Endometrial microvascular endothelial cells (primary cell): ENCODE data around the gene PHKA1. TPM values are rescaled to one million over a fixed set of nuclear protein-coding genes. Genes with fewer than 3 reads are reported as not detected.
"Not testable (repeated sequence)": the region's sequence is repeated elsewhere in the genome, so short reads cannot be mapped to it uniquely, and the experiment has no call there.

Source experiments
- in situ Hi-C: cut with HindIII; loops from 2 replicates; pipeline ENCODE4 v1.10.0; 2017; ENCODE audit warnings: low sequenced_read_pairs, low pct_unique_long_range_greater_than_20kb; ENCODE audit errors: inconsistent ontology term
- total RNA-seq: library from RNA; depleted of rRNA; stranded (reverse); fragments of >200 nt; gene quantifications from one replicate; pipeline ENCODE4 v1.2.3, GENCODE V29; 2015; ENCODE audit errors: inconsistent ontology term

The PHKA1 gene
- total RNA-seq, 1 donor from 2014 or later, result 10.7 TPM

DNA sequence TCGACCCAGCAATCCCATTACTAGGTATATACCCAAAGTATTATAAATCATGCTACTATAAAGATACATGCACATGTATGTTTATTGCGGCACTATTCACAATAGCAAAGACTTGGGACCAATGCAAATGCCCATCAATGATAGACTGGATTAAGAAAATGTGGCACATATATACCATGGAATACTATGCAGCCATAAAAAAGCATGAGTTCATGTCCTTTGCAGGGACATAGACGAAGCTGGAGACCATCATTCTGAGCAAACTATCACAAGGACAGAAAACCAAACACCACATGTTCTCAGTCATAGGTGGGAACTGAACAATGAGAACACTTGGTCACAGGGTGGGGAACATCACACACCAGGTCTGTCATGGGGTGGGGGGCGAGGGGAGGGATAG lies 123.1 kb downstream of the PHKA1 start:
- in situ Hi-C loops, result not testable (repeated sequence)

DNA sequence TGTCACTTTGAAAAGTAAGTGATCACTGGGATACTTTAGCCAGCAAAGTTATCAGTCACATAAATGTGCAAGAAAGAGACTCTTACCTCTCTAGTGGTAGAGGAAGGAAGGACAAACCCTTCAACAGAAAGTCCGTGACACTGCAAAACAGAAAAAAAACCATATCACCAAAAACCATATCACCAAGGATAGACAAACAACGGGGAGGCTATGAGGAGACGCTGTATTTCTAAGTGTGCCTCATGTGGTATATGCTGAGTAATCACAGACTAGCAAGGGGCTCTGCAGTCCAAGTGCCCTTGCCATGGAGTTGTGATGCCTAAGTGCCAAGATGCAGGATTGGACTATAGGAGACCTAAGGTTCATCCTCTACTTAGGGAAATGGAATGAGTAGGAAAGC lies 129.9 kb downstream of the PHKA1 start:
- in situ Hi-C loops, result no loop called here

DNA sequence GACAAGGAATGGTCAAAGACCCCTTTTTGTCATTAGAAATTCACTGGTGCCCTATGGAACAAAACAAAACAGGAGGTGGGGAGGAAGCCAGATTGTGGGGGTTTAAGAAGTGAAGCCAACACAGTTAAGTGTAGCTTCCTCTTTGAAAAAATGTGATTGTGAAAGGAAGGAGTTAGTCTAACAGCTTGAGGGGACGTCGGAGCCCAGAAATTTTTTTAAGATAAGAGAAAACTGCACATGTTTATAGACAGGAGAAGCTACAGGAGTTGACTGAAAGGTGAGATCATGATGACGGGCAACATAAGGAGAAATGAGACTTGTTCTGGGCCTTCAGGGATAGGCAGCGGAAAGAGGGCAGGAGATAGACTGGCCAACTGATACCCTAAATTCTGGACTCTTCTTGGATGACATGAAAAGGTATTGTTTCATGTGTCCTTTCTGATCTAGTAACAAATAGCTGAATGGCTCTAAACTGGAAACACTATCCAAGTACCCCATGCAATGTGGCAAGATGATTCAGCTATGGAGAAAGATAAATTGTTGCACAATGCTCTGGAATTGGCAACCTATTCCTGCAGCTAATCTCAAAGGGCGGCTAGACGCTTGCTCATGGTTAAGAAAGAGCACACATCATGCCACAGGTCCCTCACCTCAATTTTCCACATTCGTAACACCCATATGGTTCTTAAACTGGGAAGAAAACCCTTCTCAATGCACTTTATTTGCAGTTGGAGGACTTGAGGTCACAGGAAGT lies 137.8 kb downstream of the PHKA1 start:
- in situ Hi-C loops, result no loop called here

DNA sequence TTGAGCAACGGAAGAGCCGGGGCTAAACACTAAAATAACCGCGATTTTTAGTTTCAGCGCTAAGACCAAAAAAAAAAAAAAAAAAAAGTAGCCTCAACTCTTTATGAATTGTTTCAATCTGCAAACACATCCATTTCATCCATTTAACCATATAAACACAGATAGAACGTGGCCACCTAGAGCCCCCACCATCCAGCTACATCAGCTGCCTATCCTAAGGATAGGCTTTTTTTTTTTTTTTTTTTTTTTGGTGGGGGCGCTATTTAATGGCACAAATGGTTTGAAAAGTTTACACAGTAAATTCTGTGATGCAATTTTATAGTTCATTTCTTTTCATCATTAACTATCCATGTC lies 141.0 kb downstream of the PHKA1 start:
- in situ Hi-C loops, result no loop called here

DNA sequence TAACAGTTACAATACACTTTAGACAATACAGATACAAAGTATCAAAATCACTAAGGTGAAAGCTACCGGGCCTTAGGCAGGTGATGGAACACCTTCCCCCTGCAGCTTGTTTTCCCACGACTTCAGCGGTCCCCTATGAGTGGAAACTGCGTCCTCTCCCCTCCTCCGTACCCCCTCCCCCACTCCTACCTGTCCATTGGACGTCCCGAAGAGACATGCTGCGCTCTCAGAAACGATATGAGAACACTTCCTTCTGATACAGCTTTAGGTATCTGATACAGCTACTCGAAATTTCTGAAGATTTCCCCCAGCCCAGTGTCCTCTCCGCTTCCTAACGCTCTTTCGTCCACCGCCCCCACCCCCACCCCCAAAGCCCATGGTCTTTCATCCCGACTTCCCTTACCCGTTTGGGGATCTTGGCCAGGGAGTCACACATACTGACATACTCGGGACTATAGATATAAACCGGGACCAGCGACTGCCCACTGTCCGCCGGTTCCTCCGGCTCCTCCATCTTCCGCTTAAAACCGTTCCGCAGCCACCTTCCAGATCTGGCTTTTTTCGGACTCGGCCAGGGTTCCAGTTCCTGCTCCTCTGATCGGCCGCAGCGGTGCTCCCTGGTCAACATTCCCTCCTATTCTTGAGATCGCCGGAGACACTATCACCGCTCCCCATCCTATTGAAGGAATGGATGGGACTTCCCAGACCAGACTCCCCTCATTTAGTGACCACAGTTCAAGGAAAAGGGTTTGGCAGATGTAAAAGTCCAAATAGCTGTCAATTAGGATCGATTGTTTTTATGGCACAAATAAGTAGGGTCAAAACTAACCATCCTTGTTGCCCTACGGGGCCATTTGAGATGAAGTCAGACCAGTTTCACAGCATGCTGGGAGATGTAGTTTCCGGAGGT lies 141.6 kb downstream of the PHKA1 start, which contains the start of gene HDAC8:
HDAC8 (minus strand) TSS at position 596 of the 910 bp plus-strand sequence; CDS start at position 514, 82 bp downstream.
- in situ Hi-C loops, result no loop called here

DNA sequence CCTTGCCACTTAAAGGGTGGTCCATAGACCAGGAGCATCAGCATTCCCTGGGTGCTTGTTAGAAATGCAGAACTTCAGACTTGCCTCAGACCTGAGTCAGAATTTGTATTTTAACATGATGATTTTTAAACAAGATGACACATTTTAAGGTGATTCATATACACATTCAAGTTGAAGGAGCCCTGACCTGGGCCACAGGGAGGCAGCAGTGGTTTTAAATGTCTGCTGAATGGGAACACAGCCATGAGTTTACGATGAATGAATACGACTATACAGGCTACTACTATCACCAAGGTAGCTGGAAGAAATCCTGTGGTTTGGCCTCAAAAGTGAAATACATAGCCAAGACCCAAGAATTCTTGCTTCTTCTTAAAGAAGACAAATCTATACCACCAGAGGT lies 144.3 kb downstream of the PHKA1 start:
- in situ Hi-C loops, result no loop called here

DNA sequence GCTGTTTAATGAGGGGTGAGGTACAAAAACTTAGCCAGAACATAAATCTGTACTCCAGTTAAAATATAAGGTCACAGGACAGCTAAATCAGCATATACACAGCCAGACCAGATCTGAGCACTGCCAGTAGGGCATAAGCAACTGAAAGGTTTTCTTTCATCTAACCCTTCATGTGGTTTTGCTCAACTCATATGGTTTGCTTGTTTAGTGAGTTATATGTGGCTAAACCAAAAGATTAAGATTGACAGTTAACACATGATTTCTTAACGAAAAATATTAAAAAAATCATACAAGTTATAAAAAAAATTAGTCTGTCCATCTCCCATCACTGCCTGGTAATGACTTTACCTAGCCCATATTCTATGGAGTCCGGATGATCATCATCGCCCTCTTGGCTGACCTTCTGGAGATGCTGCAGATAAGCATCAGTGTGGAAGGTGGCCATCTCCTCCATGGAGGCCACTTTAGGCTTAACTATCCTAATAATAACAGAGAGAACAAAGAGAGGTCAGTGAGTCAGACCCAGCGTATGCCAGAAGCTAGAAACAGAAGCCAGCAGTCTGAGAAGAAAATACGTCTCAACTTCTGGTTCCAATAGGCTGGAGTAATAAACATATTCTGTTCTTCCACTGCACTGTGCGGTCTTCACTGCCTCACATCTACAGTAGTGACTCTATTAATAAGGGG lies 145.6 kb downstream of the PHKA1 start:
- in situ Hi-C loops, result no loop called here

DNA sequence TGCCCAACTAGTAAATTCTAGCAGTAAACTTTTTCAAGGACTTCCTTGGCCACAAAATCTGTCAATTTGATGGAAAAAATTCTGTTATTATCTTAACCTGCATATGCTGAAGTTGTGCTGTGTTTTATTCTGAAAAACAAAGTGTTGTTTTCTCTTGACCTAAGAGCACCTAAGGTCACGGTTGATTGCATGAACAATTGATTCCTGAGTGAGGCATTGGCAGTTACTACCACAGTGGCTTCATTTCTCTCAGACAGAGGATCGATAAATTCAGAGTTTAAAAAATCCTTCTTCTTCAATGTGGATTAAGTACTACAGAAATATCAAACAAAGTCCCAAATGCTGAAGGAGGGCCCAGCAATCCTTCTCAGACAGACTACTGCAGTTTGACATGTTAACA lies 147.7 kb downstream of the PHKA1 start:
- in situ Hi-C loops, result no loop called here

DNA sequence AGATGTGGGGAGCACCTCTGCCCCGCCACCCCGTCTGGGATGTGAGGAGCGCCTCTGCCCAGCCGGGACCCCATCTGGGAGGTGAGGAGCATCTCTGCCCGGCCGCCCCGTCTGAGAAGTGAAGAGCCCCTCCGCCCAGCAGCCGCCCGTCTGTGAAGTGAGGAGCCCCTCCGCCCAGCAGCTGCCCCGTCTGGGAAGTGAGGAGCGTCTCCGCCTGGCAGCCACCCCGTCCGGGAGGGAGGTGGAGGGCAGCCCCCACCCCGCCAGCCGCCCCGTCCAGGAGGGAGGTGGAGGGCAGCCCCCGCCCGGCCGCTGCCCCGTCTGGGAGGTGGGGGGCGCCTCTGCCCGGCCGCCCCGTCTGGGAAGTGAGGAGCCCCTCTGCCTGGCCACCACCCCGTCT lies 154.5 kb downstream of the PHKA1 start:
- in situ Hi-C loops, result not testable (repeated sequence)

DNA sequence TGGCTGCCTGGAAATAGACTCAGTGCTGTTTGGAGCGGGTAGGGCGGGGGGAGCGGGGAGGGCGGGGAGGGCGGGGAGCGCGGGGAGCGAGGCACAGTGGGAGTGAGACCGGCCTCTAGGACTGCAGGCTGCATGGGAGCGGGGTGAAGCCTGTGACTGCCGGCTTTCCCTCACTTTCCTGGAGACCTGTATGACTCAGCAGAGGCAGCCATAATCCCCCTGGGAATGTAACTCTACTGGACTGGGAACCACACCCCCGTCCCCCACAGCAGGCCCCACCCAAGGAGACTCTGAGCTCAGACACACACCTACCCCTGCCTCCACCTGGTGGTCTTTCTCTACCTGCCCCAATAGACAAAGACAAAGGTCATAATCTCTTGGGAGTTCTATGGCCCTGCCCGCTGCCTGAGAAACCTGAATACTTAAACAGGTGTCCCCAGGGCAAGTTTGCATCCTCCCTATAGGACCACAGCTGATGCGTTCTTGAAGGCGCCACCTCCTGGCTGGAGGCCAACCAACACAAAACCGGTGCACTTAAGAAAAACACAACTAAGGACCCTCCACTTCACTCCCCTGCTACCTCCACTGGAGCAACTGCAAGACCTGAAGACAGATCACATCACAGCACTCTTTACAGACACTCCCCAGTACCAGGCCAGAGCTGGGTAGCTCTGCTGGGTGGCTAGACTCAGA lies 159.5 kb downstream of the PHKA1 start:
- in situ Hi-C loops, result no loop called here

DNA sequence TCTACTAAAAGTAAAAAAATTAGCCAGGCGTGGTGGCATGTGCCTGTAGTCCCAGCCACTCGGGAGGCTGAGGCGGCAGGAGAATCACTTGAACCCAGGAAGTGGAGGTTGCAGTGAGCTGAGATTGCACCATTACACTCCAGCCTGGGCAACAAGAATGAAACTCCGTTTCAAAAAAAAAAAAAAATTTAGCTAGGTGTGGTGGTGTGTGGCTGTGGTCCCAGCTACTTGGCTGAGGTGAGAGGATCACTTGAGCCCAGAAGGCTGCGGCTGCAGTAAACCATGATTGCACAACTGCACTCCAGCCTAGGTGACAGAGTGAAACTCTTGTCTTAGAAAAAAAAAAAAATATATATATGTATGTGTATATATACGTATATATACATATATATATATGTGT lies 161.7 kb downstream of the PHKA1 start:
- in situ Hi-C loops, result not testable (repeated sequence)

DNA sequence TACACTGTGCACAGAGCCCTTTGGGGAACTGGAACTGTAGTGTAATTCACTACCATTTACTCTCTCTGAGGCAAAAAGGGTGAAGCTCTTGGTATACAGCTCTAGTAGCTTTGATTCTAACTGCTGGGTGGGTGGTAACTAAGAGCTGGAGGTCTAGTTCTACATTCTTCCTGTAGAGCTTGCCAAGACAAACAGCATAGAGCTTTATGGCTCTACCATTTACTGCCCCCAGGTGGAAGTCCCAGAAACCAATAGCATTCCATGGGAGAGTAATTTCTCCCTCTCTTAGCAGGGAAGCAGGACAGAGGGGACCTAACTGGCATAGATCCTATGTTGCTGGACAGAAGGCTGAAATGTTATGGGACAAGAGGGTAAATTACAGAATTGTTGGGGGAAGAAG lies 168.1 kb downstream of the PHKA1 start:
- in situ Hi-C loops, result no loop called here

DNA sequence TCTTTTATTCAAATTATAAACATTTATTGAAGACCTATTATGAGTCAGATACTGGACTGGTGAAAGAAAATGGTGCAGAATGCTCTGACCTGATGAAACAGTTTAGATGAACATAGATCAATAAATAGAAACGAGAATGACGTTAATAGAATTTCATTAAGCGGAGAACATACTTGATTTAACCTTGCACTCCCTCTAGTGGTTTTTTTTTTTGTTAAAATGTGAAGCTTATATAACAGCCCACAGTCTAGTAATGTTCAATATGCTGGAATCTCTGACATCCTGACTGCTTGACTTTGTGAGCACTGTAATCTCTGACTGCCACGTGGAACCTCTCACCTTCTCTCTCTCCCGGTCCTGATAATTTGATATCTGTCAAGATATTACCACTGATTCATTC lies 173.8 kb downstream of the PHKA1 start:
- in situ Hi-C loops, result no loop called here

DNA sequence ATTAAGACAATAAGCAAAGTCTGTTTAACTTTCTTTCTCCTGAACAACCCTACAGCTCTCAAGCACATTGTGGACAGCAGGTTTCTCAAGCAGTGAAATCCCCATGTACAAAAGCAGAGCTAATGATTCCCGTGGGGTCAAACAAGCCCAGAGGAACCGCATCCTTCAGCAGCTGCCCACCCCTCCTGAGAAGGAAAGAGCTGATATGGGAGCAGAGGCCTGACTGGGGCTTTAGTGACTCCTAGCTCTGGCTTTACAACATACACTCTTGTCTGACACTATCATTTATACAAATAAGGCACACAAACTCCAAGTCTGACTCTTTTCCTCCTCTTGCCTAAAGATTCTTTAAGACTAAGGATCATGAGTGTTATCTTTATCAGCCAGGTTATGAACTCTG lies 174.3 kb downstream of the PHKA1 start:
- in situ Hi-C loops, result no loop called here

DNA sequence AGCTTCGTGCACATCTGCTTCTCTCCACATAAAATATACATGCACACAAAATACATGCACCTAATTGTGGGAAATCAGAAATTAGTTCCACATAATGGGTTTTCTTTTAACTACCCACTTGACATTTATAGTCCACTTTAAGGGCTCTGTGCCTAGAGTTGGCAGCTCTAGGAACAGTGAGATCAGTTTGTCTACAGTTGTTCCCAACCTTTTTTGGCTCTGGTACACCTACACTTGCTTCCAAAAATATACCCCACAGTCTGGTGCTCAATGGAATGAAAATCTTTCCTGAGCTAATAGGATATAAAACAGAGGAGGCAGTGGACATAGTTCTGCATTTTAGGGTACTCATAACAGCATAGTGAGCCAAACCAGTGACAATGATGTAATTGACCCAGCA lies 177.6 kb downstream of the PHKA1 start:
- in situ Hi-C loops, result no loop called here

DNA sequence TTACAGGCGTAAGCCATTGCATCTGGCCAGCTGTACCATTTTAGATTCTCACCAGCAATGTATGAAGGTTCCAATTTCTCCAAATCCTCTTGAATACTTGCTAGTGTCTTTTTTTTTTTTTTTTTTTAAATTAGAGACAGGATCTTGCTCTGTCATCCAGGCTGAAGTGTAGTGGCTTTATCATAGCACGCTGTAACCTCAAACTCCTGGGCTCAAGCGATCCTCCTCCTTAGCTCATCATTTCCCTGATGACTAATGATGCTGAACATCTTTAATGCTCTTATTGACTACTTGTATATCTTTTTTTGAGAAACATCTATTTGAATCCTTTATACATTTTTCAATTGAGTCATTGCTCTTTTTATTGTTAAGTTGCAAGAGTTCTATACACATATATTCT lies 181.7 kb downstream of the PHKA1 start:
- in situ Hi-C loops, result no loop called here
